Astrocyte of the spinal cord (primary cell): Measurements from ENCODE around the gene ACAP1.

Source experiments
- DNase-seq: peaks from one replicate; pipeline ENCODE4 v3.0.0; 2011; ENCODE audit warnings: low read depth, low spot score
- H3K4me3 ChIP-seq: 2 replicates; pipeline ENCODE4 v1.5.1; 2011; ENCODE audit warnings: low read depth, mild to moderate bottlenecking, low read length, moderate library complexity
- CTCF ChIP-seq: IDR thresholded peaks from 2 replicates; pipeline ENCODE4 v1.5.1; 2012; ENCODE audit warnings: low read depth, mild to moderate bottlenecking, low read length, inconsistent platforms
- in situ Hi-C: cut with HindIII; loops from 2 replicates; pipeline ENCODE4 v1.10.0; 2017; ENCODE audit warnings: low sequenced_read_pairs

ACAP1 gene

GRCh38 chr17:7324438-7324779 lies 11.9 kb upstream of the ACAP1 start:
- no peak overlapping the region for H3K4me3 ChIP-seq
- no peak for DNase-seq
- no peak for TF ChIP-seq CTCF
- in situ Hi-C loops, result no loop called here

GRCh38 chr17:7325031-7325528 lies 11.2 kb upstream of the ACAP1 start:
- TF ChIP-seq CTCF, result no peak
- DNase-seq, result no peak
- H3K4me3 ChIP-seq, result no peak overlapping the region
- in situ Hi-C loops, result no loop called here

GRCh38 chr17:7326186-7326585 lies 10.1 kb upstream of the ACAP1 start:
- no peak for TF ChIP-seq CTCF
- in situ Hi-C loops, result no loop called here
- DNase-seq, result no peak
- H3K4me3 ChIP-seq, result no peak overlapping the region

- DNase-seq, result no peak
- no peak for TF ChIP-seq CTCF
- H3K4me3 ChIP-seq, result no peak overlapping the region
- in situ Hi-C loops, result no loop called here
Measured at GRCh38 chr17:7327056-7327455, 9.3 kb upstream of the ACAP1 start.

- in situ Hi-C loops, result no loop called here
- TF ChIP-seq CTCF, result no peak
- DNase-seq, result no peak
- no peak overlapping the region for H3K4me3 ChIP-seq
Measured at GRCh38 chr17:7327501-7327900, 8.8 kb upstream of the ACAP1 start.

- no peak overlapping the region for H3K4me3 ChIP-seq
- in situ Hi-C loops, result no loop called here
Measured at GRCh38 chr17:7328009-7328408, 8.3 kb upstream of the ACAP1 start.

More at GRCh38 chr17:7328009-7328408, 8.3 kb upstream of the ACAP1 start:
- DNase-seq, result no peak
- no peak for TF ChIP-seq CTCF
